NOMO-1 (cell line): ENCODE measurements around the gene ZCWPW1.

ENCODE experiments used
- DNase-seq, 2 experiments: peaks; one replicate each; lab custom pipeline; 2025; ENCODE audit not compliant: unreplicated experiment in 2 of 2; lab: John Stamatoyannopoulos, UW

ZCWPW1 gene

DNA sequence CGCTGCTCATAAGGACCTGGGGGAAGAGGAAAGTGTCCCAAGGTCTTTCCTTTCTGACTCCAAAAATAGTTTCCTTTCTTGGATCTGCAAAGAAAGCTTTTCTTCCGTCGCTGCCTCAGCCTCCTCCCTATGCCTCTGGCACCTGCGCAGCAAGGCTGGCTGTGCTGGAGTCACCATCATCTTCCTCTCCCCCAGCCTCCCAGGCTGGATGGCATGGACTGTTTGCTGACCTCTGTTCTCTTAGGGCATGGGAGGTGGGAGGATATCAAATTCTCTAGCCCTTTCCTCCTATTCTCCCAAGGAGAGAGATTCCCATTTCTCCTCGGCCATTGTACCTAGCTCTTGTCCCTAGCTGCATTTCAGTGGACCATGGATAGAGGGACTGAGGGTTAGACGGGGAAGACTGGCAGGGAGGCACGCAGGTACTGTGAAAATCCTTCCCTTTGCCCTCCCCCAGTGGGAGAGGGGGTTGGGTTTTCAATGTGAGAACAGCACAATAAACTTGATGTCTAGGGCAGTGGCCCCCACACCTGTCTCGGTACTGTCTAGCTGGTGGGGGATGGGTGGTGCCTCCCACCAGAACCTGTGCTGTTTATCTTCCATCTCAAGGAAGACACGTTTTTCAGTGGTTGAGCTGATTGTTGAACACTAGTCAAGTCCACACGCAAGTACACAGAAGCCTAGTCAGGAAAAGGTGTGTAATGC, 5.2 kb upstream of the ZCWPW1 start:
- no peak for DNase-seq

DNA sequence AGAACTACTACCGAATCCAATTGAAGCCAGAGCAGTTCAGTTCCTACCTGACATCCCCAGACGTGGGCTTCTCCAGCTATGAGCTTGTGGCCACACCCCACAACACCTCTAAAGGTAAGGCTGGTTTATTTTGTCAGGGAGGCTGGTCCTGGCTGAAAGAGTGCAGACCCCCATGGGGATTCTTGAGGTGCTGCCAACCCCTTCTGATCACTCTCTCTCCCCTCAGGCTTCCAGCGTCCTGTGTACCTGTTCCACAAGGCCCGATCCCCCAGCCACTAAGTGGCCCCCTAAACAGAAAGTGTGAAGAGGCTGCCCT, 4.7 kb upstream of the ZCWPW1 start:
- no peak for DNase-seq

DNA sequence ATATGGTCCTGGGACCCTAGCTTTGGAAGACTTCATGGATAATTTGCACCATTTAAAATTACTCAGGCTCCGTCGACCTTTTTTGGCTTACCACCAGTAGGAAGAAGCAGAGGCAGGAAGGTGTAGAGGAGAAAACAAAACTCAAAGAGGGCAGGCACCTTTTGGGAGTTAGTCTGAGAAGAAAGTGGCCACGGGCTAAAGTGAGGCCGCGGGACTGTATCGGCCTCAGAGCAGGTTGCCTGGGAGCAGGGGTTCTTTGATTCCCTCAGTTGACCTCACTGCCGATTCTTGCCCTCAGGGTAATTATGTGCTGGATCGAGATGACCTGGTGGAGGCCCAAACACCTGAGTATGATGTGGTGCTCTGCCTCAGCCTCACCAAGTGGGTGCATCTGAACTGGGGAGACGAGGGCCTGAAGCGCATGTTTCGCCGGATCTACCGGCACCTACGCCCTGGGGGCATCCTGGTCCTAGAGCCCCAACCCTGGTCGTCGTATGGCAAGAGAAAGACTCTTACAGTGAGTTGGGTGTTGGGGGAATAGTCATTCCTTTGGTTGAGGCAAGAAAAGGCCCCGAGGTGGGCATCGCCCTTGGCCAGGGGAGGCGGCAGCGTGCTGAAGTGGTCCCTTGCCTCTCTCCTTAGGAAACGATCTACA, 4.2 kb upstream of the ZCWPW1 start:
- DNase-seq, result no peak

DNA sequence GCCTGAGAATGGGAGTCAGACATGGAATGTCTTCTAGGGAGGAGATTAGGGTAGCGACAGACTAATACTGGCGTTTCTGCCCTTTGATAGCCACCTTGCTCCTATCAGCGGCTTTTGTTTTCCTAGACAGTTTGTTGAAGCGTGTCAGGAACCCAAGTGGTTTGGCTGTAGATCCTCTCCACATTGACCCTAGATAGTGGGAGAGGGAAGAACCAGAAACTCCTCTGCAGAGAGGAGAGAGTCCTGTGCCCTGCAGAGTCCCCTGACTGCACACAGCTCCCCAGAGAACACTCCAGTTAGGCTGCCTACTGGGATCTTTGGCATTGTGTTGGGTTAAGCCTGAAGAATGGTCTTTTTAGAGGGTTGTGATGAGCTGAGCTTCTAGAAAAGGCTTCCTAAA, 3.5 kb upstream of the ZCWPW1 start:
- no peak for DNase-seq

DNA sequence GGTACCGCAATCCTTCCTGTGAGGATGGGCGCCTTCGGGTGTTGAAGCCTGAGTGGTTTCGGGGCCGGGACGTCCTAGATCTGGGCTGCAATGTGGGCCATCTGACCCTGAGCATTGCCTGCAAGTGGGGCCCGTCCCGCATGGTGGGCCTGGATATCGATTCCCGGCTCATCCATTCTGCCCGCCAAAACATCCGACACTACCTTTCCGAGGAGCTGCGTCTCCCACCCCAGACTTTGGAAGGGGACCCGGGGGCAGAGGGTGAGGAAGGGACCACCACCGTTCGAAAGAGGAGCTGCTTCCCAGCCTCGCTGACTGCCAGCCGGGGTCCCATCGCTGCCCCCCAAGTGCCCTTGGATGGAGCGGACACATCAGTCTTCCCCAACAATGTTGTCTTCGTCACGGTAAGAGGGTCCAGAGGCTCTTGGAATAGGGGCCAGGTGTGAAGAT, 2.8 kb upstream of the ZCWPW1 start:
- DNase-seq, result no peak

DNA sequence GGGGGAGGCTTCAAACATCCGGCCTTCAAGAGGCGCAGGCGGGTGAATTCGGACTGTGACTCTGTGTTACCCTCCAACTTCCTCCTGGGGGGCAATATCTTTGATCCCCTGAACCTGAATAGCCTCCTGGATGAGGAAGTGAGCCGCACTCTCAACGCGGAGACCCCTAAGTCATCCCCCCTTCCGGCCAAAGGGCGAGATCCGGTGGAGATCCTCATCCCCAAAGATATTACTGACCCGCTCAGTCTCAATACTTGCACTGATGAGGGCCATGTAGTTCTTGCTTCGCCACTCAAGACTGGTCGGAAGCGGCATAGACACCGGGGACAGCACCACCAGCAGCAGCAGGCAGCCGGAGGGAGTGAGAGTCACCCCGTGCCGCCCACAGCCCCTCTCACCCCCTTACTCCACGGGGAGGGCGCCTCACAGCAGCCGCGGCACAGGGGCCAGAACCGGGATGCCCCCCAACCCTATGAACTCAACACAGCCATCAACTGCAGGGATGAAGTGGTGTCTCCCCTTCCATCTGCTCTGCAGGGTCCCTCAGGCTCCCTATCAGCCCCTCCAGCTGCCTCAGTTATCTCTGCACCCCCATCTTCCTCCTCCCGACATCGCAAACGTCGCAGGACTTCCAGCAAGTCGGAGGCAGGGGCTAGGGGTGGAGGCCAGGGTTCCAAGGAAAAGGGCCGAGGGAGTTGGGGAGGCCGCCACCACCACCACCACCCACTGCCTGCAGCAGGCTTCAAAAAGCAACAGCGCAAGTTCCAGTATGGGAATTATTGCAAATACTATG, 2.2 kb upstream of the ZCWPW1 start:
- peak in 1 of 2 experiments; percentile 57 for DNase-seq

DNA sequence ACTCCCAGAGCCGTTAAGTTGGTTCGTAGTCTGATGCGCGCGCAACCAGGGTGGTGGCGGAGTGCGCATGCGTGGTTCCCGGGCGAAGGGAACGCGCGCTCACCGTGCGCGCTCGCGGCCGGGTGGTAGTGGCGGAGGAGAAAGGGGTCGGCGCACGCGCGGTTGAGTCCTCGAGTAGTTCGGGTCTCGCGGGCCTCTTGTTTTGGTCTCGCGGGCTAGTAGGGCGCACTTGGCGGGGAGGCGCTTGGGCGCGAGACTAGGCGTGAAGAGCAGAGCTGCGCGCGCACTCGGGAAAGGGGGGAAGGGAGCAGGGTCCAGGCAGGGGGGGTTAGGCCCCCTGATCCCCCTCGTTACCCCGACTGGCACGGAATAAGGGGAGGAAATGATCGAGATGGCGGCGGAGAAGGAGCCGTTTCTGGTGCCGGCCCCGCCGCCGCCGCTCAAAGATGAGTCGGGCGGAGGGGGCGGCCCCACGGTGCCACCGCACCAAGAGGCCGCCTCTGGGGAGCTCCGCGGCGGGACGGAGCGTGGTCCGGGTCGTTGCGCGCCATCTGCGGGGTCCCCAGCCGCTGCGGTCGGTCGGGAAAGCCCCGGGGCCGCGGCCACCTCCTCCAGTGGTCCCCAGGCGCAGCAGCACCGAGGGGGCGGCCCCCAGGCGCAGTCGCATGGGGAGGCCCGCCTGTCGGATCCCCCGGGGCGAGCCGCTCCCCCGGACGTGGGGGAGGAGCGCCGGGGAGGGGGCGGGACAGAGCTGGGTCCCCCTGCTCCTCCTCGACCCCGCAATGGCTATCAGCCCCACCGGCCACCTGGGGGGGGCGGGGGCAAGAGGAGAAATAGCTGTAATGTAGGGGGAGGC, 1.4 kb upstream of the ZCWPW1 start, which contains the start of gene MEPCE:
Gene MEPCE, plus strand, starts transcription at position 195 of the 856 bp plus-strand sequence. Its CDS starts 188 bp downstream, at position 383.
- DNase-seq, result peak; percentile 82 to 94

DNA sequence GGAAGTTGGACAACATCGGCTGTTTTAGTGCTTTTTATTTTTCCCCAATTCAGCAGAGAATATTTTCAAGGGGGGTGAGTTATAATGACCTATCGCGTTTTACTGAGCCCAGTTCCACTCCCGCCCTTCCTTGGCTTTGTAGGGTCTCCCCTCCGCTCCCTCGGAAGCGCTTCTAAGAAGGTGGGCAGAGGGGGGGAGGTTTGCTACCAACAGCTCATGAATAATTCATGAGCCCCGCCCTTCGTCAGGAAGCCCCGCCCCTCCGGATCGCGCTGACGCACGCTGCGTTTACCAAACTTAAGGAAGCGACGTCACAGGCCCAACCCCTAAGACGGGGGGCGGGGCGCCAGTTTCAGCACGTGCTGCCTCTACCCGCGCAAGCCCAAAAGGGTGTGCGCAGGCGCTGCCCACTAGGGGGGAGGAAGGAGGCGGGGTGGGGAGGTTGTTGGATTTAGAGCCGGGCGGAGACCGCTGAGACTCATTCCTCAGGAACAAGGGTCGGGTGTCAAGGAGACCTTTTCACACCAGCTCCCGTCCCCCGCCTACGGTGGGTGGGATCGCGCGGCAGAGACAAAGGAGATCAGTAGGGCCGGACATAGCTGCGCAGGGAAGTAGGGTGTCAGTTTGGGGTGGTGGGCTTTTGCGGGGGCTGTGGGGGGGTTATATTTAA, 599 bp upstream of the ZCWPW1 start:
- peak; percentile 100 for DNase-seq

DNA sequence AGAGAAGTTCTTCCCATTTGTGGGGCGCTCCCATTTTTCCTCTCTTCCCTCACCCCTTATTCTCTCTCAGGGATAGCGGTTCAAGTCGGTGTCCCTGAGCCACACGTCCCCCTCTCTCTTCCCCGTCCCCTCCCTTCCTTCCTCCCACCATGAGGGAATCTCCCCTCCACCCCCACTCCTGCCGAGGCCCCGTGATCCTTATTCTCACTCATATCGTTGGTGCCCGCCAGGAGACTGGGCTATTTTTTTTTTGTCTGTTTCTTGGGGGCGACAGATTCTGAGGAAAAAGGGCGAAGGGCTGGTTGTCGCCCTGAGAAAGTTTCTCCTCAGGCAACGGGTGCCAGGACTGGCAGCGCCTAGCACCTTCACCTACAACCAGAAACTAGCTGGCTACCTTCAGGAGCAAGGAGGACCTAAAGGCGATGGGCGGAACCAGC, 723 bp downstream of the ZCWPW1 start:
- no peak for DNase-seq

DNA sequence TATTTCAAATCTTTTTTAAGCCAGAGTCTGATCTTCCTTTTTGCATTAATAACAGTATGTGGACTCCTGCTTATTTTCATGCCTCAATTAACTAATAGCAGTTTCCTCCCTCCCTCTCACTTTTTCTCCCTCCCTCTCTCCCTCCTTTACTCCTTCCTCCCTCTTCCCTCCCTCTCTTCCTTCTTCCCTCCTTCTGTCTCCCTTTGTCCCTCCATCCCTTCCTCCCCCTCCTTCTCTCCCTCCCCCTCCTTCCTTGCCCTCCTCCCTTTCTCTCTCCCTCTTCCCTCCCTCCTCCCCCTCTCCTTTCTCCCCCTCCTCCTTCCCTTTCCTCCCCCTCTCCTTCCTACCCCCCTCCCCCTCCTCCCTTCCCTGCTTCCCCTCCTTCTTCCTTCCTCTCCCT, 2.0 kb downstream of the ZCWPW1 start:
- DNase-seq, result no peak

DNA sequence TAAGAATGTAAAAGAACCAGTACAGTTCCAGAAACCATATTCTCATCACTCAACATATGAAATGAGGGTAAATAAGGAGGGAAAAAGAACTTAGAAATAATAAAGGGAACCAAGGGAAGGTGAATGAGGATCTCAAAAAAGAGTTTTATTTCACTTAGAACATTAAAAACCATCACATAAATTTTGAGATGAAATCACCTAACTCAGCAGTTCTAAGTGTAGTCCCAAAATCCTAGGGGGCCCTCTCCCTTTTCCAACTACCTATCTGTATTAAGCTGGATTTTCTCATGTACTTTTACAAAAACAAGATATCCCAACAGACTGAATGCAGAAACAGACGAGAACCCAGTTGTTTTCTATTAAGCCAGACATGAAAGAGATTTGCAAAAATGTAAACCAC, 3.2 kb downstream of the ZCWPW1 start:
- DNase-seq, result no peak

DNA sequence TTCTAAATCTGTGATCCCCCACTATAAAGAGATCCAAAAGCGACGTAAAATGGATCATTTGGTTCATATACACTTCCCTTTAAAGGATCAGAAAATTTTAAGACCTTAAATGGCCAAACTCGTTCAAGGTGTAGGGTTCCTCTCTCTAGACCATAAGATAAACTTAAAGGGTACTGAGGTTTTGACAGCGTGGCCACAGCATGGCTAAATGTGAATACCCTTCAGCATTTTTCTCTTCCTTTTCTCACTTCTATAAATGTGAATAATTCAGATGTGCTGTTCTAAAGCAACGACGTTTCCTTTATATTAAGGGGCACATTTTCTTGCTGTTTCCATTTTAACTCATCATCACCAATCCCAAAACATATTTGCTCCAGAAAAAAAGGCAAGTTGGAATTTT, 5.2 kb downstream of the ZCWPW1 start:
- no peak for DNase-seq

DNA sequence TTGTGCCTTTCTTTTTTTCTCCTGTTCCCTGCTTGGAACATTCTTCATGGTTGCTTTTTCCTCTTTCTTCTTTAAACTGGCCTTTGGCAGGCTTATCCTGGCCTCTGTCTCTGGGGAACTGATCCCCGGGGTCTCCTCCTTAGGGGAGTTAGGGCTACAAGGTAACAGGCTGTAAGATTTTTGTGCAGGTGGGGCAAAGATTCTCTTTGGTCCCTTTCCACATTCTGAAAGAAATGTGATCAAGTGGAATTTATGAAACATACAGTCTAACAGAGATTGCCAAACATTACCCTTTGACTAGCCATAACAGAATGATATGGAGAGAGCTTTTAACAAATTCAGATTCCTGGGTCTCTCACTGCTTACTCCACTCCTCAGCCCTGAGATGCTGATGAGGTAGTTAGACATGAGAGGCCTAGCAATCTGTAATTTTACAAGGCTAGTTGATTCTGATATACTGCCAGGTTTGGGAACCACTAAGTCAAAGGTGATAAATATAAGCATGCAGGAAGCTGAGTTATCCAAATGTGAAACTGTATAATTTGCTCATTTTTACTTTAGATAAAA, 8.8 kb downstream of the ZCWPW1 start:
- no peak for DNase-seq

DNA sequence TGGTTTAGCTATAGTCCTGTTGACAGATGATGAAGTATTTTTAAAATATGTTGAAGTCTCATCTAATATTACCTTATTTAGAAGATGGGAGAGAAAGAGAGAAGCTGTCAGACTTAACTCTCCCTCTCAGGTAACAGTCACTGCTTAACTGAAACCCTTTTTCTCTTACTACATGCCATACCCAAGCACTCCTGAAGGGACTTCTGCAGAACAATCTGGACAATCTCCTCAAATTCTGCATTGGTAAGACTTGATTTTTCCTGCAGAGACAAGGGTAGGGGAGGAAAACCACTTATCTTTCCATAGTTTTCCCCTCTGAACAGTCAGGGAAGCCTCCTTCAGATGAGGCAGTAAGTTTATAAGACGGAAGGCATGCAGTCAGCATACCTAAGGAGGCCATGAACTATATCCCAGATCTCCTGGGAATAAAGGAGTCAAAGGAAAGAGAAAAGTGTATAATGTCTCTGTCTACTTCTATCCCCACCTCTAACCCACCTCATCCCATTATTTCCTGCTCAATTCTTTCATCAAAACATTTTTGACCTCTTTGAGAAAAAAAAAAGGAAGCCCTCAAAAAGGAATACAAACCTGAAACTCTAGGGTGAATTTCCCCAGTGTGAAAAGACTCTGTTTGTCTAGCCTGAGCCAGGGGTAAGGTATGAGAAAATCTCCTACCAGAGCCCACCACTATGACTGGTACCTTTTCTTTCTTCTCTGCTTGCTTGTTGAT, 9.4 kb downstream of the ZCWPW1 start:
- DNase-seq, result no peak

DNA sequence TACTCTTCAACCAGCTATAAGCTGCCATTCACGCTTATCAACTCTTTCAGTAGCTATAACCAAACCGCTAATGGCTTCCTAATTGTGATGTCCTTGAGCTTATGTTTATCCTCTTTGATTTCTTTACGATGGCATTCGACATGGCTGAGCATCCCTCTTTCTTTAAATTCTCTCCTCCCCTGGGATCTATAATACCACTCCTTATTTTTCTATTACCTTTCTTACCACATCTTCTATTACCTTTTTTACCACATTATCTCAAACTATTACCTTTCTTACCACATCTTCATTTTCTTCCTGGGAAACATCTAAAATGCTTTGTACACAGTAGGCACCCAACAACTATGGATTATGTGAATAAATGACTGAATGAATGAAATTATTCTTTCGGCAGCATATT, 13.1 kb downstream of the ZCWPW1 start:
- DNase-seq, result no peak

DNA sequence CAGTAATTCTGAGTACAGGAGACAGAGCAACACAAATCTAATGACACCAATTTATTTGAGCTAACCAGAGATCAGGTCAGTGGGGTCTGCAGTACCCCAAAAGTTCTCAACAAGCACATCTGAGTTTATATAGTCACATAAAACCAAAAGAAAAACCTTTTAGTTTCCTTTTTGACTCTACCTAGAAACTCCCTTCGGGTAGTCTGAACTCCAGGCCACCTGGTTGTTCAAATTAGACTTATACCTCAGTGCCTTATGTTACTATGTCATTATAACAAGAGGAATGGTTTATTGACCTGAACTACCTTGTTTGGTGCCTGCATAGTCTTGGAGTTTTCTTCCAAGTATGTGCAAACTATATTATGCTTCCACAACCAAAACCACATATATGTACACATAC, 14.6 kb downstream of the ZCWPW1 start:
- DNase-seq, result no peak

DNA sequence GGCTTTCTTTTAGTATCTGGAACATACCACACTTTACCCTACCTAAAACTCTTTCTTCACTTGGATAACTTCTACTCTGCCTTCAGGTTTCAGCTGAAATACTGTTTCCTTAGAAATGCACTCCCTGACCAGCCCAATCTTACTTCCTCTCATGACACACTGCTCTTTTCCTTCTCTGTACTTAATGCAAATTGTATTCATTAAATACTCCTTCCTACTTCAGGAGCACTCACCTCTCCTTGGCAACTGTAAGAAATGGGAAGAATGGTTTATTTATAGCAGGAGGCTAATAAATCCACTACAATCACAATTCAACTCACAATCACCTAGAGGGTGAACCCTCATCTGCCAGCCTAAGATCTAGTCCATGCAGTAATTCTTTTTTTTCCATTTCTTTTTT, 15.2 kb downstream of the ZCWPW1 start:
- peak; percentile 32 to 60 for DNase-seq

DNA sequence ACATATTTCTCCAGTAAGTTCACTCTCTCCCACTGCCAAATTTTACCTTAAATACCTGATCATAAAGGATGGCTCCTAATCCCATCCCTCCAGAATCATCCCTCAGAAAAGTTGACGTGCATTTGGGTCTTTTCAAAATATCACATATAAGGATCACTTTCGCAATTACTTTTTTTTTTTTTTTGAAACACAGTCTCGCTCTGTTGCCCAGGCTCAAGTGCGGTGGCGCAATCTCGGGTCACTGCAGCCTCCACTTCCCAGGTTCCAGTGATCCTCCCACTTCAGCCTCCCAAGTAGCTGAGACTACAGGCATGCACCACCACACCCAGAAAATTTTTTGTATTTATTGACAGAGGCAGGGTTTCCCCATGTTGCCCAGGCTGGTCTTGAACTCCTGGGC, 17.4 kb downstream of the ZCWPW1 start:
- no peak for DNase-seq
